HEK293 (cell line): ENCODE data around the gene B4GALT1.

ENCODE experiments used
- SETDB1 ChIP-seq: IDR thresholded peaks from one replicate; pipeline ENCODE4 v1.6.1; 2017; ENCODE audit warnings: mild to moderate bottlenecking, low read length, moderate library complexity, mixed read lengths; ENCODE audit not compliant: insufficient read length
- YY1 ChIP-seq: fragments of 450-650 bp; formaldehyde crosslinking; IDR thresholded peaks from 2 replicates; pipeline ENCODE4 v1.5.1; 2018; ENCODE audit warnings: missing biosample characterization, missing genetic modification characterization
- ZBTB1 ChIP-seq: fragments of 450-650 bp; formaldehyde crosslinking; IDR thresholded peaks from 2 replicates; pipeline ENCODE4 v1.5.1; 2016; ENCODE audit warnings: missing biosample characterization, missing genetic modification characterization
- ZNF184 ChIP-seq: fragments of 450-650 bp; IDR thresholded peaks from 2 replicates; pipeline ENCODE4 v1.5.1; 2018; ENCODE audit warnings: missing biosample characterization, mild to moderate bottlenecking, missing genetic modification characterization
- ZNF23 ChIP-seq: fragments of 450-650 bp; formaldehyde crosslinking; IDR thresholded peaks from 2 replicates; pipeline ENCODE4 v1.5.1; 2016; ENCODE audit warnings: missing biosample characterization, missing genetic modification characterization, borderline replicate concordance
- ZNF571 ChIP-seq: fragments of 450-650 bp; formaldehyde crosslinking; IDR thresholded peaks from 2 replicates; pipeline ENCODE4 v1.5.0; 2017; ENCODE audit warnings: missing biosample characterization, missing genetic modification characterization
- TF ChIP-seq, protein P1 (sequence below): fragments of 450-650 bp; formaldehyde crosslinking; IDR thresholded peaks from 2 replicates; pipeline ENCODE4 v1.5.1; 2016; ENCODE audit warnings: missing biosample characterization, missing genetic modification characterization

DNA sequence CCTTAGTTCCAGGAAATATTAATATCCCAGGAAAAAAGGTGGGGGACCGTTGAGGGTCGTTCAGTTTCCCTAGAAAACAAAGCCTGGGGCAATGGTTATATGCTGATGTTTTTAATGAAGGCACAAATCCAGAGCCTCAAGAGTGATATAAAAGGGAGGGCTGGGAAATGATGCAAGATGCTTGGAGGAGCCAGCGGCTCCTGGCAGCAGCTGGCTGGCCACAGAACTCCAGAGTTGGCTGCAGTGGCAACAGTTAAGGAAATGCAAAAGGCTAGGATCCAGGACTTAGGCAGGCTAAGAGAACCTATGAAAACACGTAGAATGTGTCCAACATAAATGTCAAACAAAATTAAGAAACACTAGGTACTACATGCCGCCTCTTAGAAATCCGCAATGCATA, 31.0 kb upstream of the B4GALT1 start:
- TF ChIP-seq ZBTB1 (tag by site-specific recombination) (no peak), SETDB1 (no peak), YY1 (tag by site-specific recombination) (no peak), ZNF184 (tag by site-specific recombination) (no peak), ZNF571 (tag by site-specific recombination) (no peak), ZNF23 (no peak)
- TF ChIP-seq, protein P1, sequence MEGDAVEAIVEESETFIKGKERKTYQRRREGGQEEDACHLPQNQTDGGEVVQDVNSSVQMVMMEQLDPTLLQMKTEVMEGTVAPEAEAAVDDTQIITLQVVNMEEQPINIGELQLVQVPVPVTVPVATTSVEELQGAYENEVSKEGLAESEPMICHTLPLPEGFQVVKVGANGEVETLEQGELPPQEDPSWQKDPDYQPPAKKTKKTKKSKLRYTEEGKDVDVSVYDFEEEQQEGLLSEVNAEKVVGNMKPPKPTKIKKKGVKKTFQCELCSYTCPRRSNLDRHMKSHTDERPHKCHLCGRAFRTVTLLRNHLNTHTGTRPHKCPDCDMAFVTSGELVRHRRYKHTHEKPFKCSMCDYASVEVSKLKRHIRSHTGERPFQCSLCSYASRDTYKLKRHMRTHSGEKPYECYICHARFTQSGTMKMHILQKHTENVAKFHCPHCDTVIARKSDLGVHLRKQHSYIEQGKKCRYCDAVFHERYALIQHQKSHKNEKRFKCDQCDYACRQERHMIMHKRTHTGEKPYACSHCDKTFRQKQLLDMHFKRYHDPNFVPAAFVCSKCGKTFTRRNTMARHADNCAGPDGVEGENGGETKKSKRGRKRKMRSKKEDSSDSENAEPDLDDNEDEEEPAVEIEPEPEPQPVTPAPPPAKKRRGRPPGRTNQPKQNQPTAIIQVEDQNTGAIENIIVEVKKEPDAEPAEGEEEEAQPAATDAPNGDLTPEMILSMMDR (tag by site-specific recombination), result no peak
